ENCODE measurements around the gene PVR. TPM values are rescaled to one million over a fixed set of nuclear protein-coding genes. Genes with fewer than 3 reads are reported as not detected.

Gene PVR
- total and polyA plus RNA-seq, 10 of the 15 experiments (the other 5 are each of a cell fraction or from before 2014, with no cell fraction given), result 0.07 to 4.0 (median 1.9) TPM

DNA sequence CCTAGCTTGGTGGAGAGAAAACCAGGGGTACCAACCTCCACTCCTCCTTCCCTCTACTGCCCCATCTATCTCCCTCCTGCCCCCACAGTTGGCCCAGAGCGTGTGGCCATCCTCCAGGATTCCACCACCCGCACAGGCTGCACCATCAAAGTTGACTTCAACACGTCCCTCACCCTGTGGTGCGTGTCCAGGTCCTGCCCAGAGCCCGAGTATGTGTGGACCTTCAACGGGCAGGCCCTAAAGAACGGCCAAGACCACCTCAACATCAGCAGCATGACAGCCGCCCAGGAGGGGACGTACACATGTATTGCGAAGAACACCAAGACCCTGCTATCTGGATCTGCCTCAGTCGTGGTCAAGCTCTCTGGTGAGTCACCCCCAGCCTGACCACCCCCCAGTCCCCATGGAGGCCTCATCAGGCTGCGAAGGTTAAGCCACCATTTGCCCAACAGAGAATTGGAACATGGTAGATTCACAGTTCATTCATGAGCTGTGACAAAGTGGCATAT, 61.8 kb downstream of the PVR start:
- ChIA-PET POLR2A (no interaction called here), SMC1A (ENCODE audit: uncharacterized antibody, unreplicated experiment) (no interaction called here), RAD21 (ENCODE audit: unreplicated experiment) (no interaction called here), CTCF (interaction anchor here (0.8 kb wide), 1 partner anchor 1174 kb away, joined by 4 read pairs; no protein-coding TSS in a partner anchor)
- Histone ChIP-seq H3K4me3 (no peak overlapping the region), H3K27me3 (replicated peaks in 1 of 2; ENCODE audit: control insufficient read depth in 2 of 2, insufficient read depth in 2 of 2, low read length in 1 of 2) (no peaks in the 10 kb centered on the region), H3K9ac (ENCODE audit: control insufficient read depth, insufficient read depth, low read length) (no peak overlapping the region), H3K9me3 (replicated peaks; ENCODE audit: control insufficient read depth, insufficient read depth, low read length) (no peaks in the 10 kb centered on the region), H3K4me2 (ENCODE audit: control insufficient read depth, insufficient read depth) (no peak overlapping the region), H3K4me1 (ENCODE audit: control insufficient read depth, insufficient read depth, low read length) (no peaks in the 10 kb centered on the region; the same call in 1 of the 2 replicates), H3K36me3 (ENCODE audit: control insufficient read depth in 2 of 2, insufficient read depth in 2 of 2, low read length in 1 of 2) (no peaks in the 10 kb centered on the region), H3K27ac (ENCODE audit: control insufficient read depth, insufficient read depth) (no peak overlapping the region), H4K20me1 (ENCODE audit: control insufficient read depth, insufficient read depth) (no peaks in the 10 kb centered on the region), H2AFZ (ENCODE audit: control insufficient read depth, low read depth, low read length) (no peak overlapping the region), H3K79me2 (ENCODE audit: control insufficient read depth, insufficient read depth, low read length) (no peaks in the 10 kb centered on the region)
- FAIRE-seq, result no peak
- in situ Hi-C loops (cut with MboI), result no loop called here
- DNase-seq (ENCODE audit: low read depth, low spot score), result no peak
- TF ChIP-seq TCF7 (IDR thresholded peaks at IDR 0.05; ENCODE audit: borderline replicate concordance) (no peak), ATF7 (IDR thresholded peaks at IDR 0.05; ENCODE audit: low read depth) (no peak), NR2C1 (IDR thresholded peaks at IDR 0.05) (no peak), POLR2A (IDR thresholded peaks at IDR 0.05; ENCODE audit: low read depth, low read length) (no peak), NFIC (IDR thresholded peaks at IDR 0.05; ENCODE audit: low read depth, low read length) (no peak), NFYB (IDR thresholded peaks at IDR 0.05; ENCODE audit: insufficient read depth, low read depth, low read length) (no peak), CREB1 (IDR thresholded peaks at IDR 0.05; ENCODE audit: low read depth) (no peak)
- TF ChIP-seq, protein P1, sequence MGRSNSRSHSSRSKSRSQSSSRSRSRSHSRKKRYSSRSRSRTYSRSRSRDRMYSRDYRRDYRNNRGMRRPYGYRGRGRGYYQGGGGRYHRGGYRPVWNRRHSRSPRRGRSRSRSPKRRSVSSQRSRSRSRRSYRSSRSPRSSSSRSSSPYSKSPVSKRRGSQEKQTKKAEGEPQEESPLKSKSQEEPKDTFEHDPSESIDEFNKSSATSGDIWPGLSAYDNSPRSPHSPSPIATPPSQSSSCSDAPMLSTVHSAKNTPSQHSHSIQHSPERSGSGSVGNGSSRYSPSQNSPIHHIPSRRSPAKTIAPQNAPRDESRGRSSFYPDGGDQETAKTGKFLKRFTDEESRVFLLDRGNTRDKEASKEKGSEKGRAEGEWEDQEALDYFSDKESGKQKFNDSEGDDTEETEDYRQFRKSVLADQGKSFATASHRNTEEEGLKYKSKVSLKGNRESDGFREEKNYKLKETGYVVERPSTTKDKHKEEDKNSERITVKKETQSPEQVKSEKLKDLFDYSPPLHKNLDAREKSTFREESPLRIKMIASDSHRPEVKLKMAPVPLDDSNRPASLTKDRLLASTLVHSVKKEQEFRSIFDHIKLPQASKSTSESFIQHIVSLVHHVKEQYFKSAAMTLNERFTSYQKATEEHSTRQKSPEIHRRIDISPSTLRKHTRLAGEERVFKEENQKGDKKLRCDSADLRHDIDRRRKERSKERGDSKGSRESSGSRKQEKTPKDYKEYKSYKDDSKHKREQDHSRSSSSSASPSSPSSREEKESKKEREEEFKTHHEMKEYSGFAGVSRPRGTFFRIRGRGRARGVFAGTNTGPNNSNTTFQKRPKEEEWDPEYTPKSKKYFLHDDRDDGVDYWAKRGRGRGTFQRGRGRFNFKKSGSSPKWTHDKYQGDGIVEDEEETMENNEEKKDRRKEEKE (IDR thresholded peaks at IDR 0.05), result no peak
- TF ChIP-seq, protein P2, sequence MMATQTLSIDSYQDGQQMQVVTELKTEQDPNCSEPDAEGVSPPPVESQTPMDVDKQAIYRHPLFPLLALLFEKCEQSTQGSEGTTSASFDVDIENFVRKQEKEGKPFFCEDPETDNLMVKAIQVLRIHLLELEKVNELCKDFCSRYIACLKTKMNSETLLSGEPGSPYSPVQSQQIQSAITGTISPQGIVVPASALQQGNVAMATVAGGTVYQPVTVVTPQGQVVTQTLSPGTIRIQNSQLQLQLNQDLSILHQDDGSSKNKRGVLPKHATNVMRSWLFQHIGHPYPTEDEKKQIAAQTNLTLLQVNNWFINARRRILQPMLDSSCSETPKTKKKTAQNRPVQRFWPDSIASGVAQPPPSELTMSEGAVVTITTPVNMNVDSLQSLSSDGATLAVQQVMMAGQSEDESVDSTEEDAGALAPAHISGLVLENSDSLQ (IDR thresholded peaks at IDR 0.05), result no peak
- intact Hi-C loops (cut with micrococcal nuclease; ENCODE audit: unreplicated experiment), result no loop called here
- 26% methylated on average over 12 of the region's 12 CpGs for WGBS (ENCODE audit: insufficient coverage, insufficient replicate concordance, low lambda C conversion rate, missing lambda C conversion rate)
- no TSS peak for BruUV-seq (replicated peaks)
- no peak for ATAC-seq
